Smooth muscle cell (in vitro differentiated cells): ENCODE results near the gene NPR3. TPM values are rescaled to one million over a fixed set of nuclear protein-coding genes. Genes with fewer than 3 reads are reported as not detected.

ENCODE experiments used
- DNase-seq: peaks from one replicate; lab custom pipeline; 2025; ENCODE audit not compliant: unreplicated experiment; lab: John Stamatoyannopoulos, UW
- H2AFZ ChIP-seq: fragments of 200-600 bp; sonication (generic); 2 replicates; pipeline ENCODE4 v1.6.0; 2016; ENCODE audit warnings: antibody characterized with exemption, low read depth, mild to moderate bottlenecking
- H3F3A ChIP-seq: fragments of 200-600 bp; sonication (generic); 2 replicates; pipeline ENCODE4 v1.6.0; 2017; ENCODE audit warnings: antibody characterized with exemption, low read depth
- H3K27ac ChIP-seq: fragments of 200-600 bp; sonication (generic); 2 replicates; pipeline ENCODE4 v1.5.1; 2016; ENCODE audit warnings: low read depth, mild to moderate bottlenecking
- H3K27me3 ChIP-seq: fragments of 200-600 bp; sonication (generic); 2 replicates; pipeline ENCODE4 v1.6.1; 2016; ENCODE audit warnings: low read depth, mild to moderate bottlenecking
- H3K36me3 ChIP-seq: fragments of 200-600 bp; sonication (generic); 2 replicates; pipeline ENCODE4 v1.5.1; 2016; ENCODE audit warnings: low read depth
- H3K4me1 ChIP-seq: fragments of 200-600 bp; sonication (generic); 2 replicates; pipeline ENCODE4 v1.5.1; 2016; ENCODE audit warnings: low read depth
- H3K4me2 ChIP-seq: fragments of 200-600 bp; sonication (generic); 2 replicates; pipeline ENCODE4 v1.6.0; 2016; ENCODE audit warnings: mild to moderate bottlenecking
- H3K4me3 ChIP-seq: fragments of 200-600 bp; sonication (generic); 2 replicates; pipeline ENCODE4 v1.5.1; 2016; ENCODE audit warnings: mild to moderate bottlenecking
- H3K79me2 ChIP-seq: fragments of 200-600 bp; sonication (generic); 2 replicates; pipeline ENCODE4 v1.6.0; 2016; ENCODE audit warnings: low read depth, mild to moderate bottlenecking
- H3K9ac ChIP-seq: fragments of 200-600 bp; sonication (generic); 2 replicates; pipeline ENCODE4 v1.6.0; 2016; ENCODE audit warnings: low read depth
- H3K9me3 ChIP-seq: fragments of 200-600 bp; sonication (generic); replicated peaks from 2 replicates; pipeline ENCODE4 v1.5.1; 2016; ENCODE audit warnings: low read depth
- H4K20me1 ChIP-seq: fragments of 200-600 bp; sonication (generic); 2 replicates; pipeline ENCODE4 v1.6.0; 2016; ENCODE audit warnings: low read depth
- WGBS: methylation state at CpG from one replicate; pipeline ENCODE4 v1.1.7; 2016; ENCODE audit warnings: low lambda C conversion rate; 5-methylcytosine and 5-hydroxymethylcytosine counted together
- polyA plus RNA-seq: library from polyadenylated mRNA; unstranded; fragments of >200 nt; fragmentation: Nextera tagmentation; extraction: Ambion mirVana; gene quantifications from 2 replicates; pipeline ENCODE4 v1.2.1, GENCODE V29; 2016
- total RNA-seq: library from RNA; depleted of rRNA; stranded (reverse); fragments of >200 nt; gene quantifications from 2 replicates; pipeline ENCODE4 v1.2.3, GENCODE V29; 2014
- TF ChIP-seq, protein P1 (sequence below): fragments of 200-600 bp; sonication (generic); IDR thresholded peaks from 2 replicates; pipeline ENCODE4 v1.5.1; 2017; ENCODE audit warnings: borderline replicate concordance, mild to moderate bottlenecking, antibody characterized with exemption; ENCODE audit not compliant: insufficient read depth, poor library complexity, severe bottlenecking

The NPR3 gene
- total and polyA plus RNA-seq, 2 experiments from 2014 or later, result 2.5 to 5.4 TPM

DNA sequence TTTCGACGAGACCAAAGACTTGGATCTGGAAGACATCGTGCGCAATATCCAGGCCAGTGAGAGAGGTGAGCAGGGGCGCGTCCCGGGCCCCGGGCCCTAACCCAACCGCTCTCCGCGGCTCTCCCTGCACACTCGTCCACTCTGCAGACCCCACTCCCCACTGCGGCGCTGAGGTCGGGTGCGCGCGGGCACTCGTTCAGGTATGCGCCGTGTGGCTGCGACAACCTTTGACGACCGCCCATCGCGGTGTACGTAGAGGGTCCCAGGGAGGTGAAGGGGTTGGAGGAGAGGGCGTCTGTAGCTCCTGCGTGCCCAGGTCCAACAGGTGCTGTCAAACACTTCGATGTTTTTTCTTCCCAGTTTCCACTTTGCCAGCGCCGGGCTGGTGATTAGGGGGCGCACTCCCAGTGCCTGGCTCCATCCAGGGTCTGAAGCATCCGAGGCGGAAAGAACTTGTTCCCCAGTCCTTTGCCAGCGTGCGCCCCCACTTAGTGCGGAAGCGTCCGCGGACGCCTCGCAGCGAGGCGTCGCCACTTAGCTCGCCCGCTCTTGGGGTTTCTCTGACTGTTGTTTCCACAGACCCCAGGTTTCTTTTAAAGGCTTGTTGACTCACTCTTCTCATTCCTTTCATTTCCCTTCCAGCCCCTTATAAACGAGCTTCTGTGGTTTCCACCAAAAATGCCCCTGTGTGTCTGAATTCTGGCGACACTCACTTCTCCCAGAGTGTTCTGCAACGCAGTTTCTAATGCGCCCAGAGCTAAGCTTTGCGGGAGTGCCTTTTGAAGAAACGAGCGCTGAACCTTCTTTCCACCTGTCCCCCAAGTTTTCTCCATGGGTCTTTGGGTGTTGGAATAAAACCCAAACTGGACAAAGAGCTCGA lies 1.6 kb downstream of the NPR3 start:
- Histone ChIP-seq H3K79me2 (no peaks in the 10 kb centered on the region), H3K4me2 (peak overlapping the region; percentile 94), H3K36me3 (no peaks in the 10 kb centered on the region), H3K9me3 (no peaks in the 10 kb centered on the region), H3K9ac (no peak overlapping the region), H3F3A (no peaks in the 10 kb centered on the region), H4K20me1 (no peaks in the 10 kb centered on the region), H3K4me1 (peaks cover 37% of the 10 kb centered on the region), H2AFZ (no peak overlapping the region), H3K4me3 (peak overlapping the region; percentile 58), H3K27me3 (peaks cover 69% of the 10 kb centered on the region), H3K27ac (no peak overlapping the region)
- WGBS, result 7% methylated on average over 55 of the region's 56 CpGs
- no peak for DNase-seq
- TF ChIP-seq, protein P1, sequence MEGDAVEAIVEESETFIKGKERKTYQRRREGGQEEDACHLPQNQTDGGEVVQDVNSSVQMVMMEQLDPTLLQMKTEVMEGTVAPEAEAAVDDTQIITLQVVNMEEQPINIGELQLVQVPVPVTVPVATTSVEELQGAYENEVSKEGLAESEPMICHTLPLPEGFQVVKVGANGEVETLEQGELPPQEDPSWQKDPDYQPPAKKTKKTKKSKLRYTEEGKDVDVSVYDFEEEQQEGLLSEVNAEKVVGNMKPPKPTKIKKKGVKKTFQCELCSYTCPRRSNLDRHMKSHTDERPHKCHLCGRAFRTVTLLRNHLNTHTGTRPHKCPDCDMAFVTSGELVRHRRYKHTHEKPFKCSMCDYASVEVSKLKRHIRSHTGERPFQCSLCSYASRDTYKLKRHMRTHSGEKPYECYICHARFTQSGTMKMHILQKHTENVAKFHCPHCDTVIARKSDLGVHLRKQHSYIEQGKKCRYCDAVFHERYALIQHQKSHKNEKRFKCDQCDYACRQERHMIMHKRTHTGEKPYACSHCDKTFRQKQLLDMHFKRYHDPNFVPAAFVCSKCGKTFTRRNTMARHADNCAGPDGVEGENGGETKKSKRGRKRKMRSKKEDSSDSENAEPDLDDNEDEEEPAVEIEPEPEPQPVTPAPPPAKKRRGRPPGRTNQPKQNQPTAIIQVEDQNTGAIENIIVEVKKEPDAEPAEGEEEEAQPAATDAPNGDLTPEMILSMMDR, result no peak

DNA sequence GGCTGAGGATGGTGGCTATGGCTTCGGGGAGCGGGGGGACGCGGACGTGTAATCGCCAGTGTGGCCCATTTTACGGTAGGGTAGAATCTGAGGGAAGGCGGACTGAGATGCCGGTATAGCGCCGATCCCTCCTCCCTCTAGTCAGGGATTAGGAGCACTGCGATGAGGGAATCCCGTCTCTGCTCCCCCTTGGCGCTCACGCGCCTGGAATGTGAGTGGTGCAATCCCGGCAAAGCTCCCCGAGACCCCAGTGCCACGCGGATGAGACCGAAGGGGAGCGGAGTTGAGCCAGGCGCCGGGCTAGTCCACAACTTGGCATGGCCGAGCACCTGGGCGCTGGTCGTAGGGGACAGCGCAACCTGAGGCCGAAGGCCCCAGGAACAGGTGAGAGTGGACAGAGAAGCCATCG lies 2.2 kb downstream of the NPR3 start:
- H3K4me2 ChIP-seq, result peak overlapping the region; percentile 94
- H4K20me1 ChIP-seq, result no peaks in the 10 kb centered on the region
- TF ChIP-seq, protein P1, result no peak
- peaks cover 64% of the 10 kb centered on the region for H3K27me3 ChIP-seq
- no peaks in the 10 kb centered on the region for H3K36me3 ChIP-seq
- no peak overlapping the region for H3K27ac ChIP-seq
- H2AFZ ChIP-seq, result no peak overlapping the region
- WGBS, result 10% methylated on average over 30 of the region's 30 CpGs
- H3K9me3 ChIP-seq, result no peaks in the 10 kb centered on the region
- H3F3A ChIP-seq, result no peaks in the 10 kb centered on the region
- H3K79me2 ChIP-seq, result no peaks in the 10 kb centered on the region
- peaks cover 37% of the 10 kb centered on the region for H3K4me1 ChIP-seq
- H3K9ac ChIP-seq, result no peak overlapping the region
- no peak for DNase-seq
- peak overlapping the region; percentile 58 for H3K4me3 ChIP-seq

DNA sequence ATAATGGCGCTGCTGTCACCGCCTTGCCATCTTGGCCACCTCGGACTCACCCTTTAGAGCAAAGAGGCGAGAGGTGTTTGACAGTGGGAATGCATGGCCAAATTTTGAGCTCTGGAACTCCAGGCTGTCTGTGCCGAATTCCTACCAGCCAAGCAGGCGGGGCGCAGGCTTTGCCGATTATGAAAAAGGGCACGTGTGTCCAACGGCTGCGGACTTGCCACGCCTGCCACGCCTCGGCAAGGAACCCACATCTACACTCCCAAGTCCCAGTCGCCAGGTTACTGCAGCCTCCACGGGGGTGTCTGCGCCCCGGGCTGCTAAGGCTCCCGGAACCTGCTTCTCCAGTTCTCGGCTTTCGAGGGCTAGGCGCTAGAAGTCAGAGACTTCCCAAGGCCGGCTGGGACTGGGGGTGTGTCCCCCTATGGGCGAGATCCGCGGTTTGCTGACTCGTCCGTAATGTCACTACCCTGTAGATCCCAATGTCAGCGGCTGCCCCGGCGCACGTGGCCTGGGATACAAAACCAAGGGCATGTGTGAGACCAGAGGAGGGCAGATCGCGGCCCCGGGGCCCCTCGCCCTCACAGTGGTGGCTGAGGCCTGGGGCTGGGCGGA lies 2.8 kb downstream of the NPR3 start:
- no peak overlapping the region for H3K27ac ChIP-seq
- peak overlapping the region; percentile 58 for H3K4me3 ChIP-seq
- no peaks in the 10 kb centered on the region for H3K79me2 ChIP-seq
- 4% methylated on average over 37 of the region's 37 CpGs for WGBS
- peaks cover 59% of the 10 kb centered on the region for H3K27me3 ChIP-seq
- no peak overlapping the region for H2AFZ ChIP-seq
- no peaks in the 10 kb centered on the region for H3K36me3 ChIP-seq
- TF ChIP-seq, protein P1, result no peak
- DNase-seq, result no peak
- no peak overlapping the region for H3K9ac ChIP-seq
- H3K4me2 ChIP-seq, result peak overlapping the region; percentile 94
- H3K4me1 ChIP-seq, result peaks cover 37% of the 10 kb centered on the region
- no peaks in the 10 kb centered on the region for H4K20me1 ChIP-seq
- peaks cover under 1% of the 10 kb centered on the region for H3K9me3 ChIP-seq
- no peaks in the 10 kb centered on the region for H3F3A ChIP-seq
